Measurements from ENCODE around the gene ITM2B. TPM values are rescaled to one million over a fixed set of nuclear protein-coding genes. Genes with fewer than 3 reads are reported as not detected.

The ITM2B gene
- total RNA-seq, 1 donor from 2014 or later = 358 TPM

DNA sequence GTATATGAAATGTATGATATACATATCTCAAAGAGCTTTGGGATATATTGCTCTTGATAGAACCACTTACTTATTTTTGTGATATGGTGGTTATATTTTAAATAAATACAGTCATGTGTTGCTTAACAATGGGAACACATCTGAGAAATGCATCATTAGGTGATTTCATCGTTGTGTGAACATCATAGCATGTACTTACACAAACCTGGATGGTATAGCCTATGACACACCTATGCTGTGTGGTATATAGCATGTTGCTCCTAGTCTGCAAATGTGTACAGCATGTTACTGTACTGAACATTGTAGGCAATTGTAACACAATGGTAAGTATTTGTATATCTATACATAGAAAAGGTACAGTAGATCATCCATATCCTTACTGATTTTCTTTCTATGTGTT lies 78.2 kb downstream of the ITM2B start:
- FAIRE-seq (no peak), DNase-seq (ENCODE audit: low read depth) (no peak)
- Mint-ChIP-seq H3K4me3 (ENCODE audit: unreplicated experiment) (no peak overlapping the region), H3K4me1 (ENCODE audit: low read depth, unreplicated experiment) (peaks cover 2% of the 10 kb centered on the region), H3K27me3 (ENCODE audit: low read depth, unreplicated experiment) (no peaks in the 10 kb centered on the region), H3K27ac (ENCODE audit: unreplicated experiment) (no peak overlapping the region), H3K36me3 (ENCODE audit: low read depth, unreplicated experiment) (peaks cover 2% of the 10 kb centered on the region), H3K9me3 (ENCODE audit: unreplicated experiment) (no peaks in the 10 kb centered on the region)
- no peak overlapping the region for H2AFZ ChIP-seq (ENCODE audit: low read depth, low read length)
- no peak overlapping the region for H3K9ac ChIP-seq (ENCODE audit: low read length)
- no peaks in the 10 kb centered on the region for H3K27me3 ChIP-seq (ENCODE audit: insufficient read depth, low read length)
- peaks cover 63% of the 10 kb centered on the region for H3K79me2 ChIP-seq (ENCODE audit: insufficient read depth, low read length)
- H3K9me3 ChIP-seq (ENCODE audit: insufficient read depth, low read depth, low read length) = no peaks in the 10 kb centered on the region
- TF ChIP-seq, protein P1, sequence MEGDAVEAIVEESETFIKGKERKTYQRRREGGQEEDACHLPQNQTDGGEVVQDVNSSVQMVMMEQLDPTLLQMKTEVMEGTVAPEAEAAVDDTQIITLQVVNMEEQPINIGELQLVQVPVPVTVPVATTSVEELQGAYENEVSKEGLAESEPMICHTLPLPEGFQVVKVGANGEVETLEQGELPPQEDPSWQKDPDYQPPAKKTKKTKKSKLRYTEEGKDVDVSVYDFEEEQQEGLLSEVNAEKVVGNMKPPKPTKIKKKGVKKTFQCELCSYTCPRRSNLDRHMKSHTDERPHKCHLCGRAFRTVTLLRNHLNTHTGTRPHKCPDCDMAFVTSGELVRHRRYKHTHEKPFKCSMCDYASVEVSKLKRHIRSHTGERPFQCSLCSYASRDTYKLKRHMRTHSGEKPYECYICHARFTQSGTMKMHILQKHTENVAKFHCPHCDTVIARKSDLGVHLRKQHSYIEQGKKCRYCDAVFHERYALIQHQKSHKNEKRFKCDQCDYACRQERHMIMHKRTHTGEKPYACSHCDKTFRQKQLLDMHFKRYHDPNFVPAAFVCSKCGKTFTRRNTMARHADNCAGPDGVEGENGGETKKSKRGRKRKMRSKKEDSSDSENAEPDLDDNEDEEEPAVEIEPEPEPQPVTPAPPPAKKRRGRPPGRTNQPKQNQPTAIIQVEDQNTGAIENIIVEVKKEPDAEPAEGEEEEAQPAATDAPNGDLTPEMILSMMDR (IDR thresholded peaks at IDR 0.05; ENCODE audit: insufficient read depth, low read depth, low read length) = no peak
- TF ChIP-seq EZH2 (IDR thresholded peaks at IDR 0.05; ENCODE audit: insufficient read depth, low read length) = no peak
- H3K36me3 ChIP-seq (ENCODE audit: insufficient read depth, low read length) = no peaks in the 10 kb centered on the region
- H3K4me3 ChIP-seq (ENCODE audit: insufficient read depth, low read depth, low read length) = no peak overlapping the region
- H3K4me2 ChIP-seq (ENCODE audit: low read length) = no peak overlapping the region
- no peak overlapping the region for H3K27ac ChIP-seq (ENCODE audit: low read depth, low read length)
- no peaks in the 10 kb centered on the region for H3K4me1 ChIP-seq (ENCODE audit: insufficient read depth, low read length)
- peaks cover 23% of the 10 kb centered on the region for H4K20me1 ChIP-seq (ENCODE audit: insufficient read depth, low read length)

DNA sequence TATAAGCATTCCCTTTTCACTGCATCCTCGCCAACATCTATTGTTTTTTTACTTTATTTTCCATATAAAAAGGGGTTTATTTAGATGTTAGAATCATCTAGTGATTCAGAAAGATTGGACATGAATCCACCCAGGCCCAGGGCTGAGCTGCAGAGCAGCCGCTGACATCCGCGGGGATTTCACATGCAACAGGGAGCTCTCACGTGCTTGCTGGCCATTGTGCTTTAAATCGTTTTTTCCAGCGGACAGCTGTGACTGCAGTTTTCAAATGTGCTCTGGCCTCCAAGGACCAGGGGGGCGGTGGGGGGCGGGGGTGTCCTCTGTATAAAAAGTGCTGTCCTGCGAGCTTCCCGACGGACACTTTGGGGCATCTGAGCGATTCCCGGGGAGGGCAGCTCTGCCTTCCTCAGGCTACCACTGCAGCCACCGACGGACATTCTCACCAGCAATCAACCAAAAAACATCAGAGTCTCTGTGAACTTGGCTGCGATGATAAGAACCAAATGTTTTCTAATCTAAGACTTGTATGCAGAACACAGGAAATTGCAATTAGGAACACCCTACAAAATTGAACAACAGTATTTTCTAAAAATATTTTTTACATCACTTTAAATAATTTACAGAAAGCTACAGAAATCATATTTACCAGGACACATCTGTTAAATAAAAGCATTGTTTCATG lies 83.1 kb downstream of the ITM2B start:
- peaks cover 38% of the 10 kb centered on the region for H3K79me2 ChIP-seq (ENCODE audit: insufficient read depth, low read length)
- Mint-ChIP-seq H3K27me3 (ENCODE audit: low read depth, unreplicated experiment) (no peaks in the 10 kb centered on the region), H3K9me3 (ENCODE audit: unreplicated experiment) (peaks cover 3% of the 10 kb centered on the region), H3K27ac (ENCODE audit: unreplicated experiment) (no peak overlapping the region), H3K36me3 (ENCODE audit: low read depth, unreplicated experiment) (peaks cover 17% of the 10 kb centered on the region), H3K4me3 (ENCODE audit: unreplicated experiment) (no peak overlapping the region), H3K4me1 (ENCODE audit: low read depth, unreplicated experiment) (peaks cover 2% of the 10 kb centered on the region)
- no peak overlapping the region for H3K27ac ChIP-seq (ENCODE audit: low read depth, low read length)
- no peak overlapping the region for H2AFZ ChIP-seq (ENCODE audit: low read depth, low read length)
- no peak overlapping the region for H3K9ac ChIP-seq (ENCODE audit: low read length)
- no peak for DNase-seq (ENCODE audit: low read depth)
- FAIRE-seq = no peak
- peaks cover 13% of the 10 kb centered on the region for H3K9me3 ChIP-seq (ENCODE audit: insufficient read depth, low read depth, low read length)
- H3K4me1 ChIP-seq (ENCODE audit: insufficient read depth, low read length) = no peaks in the 10 kb centered on the region
- TF ChIP-seq EZH2 (IDR thresholded peaks at IDR 0.05; ENCODE audit: insufficient read depth, low read length) = no peak
- TF ChIP-seq, protein P1 (IDR thresholded peaks at IDR 0.05; ENCODE audit: insufficient read depth, low read depth, low read length) = no peak
- H3K36me3 ChIP-seq (ENCODE audit: insufficient read depth, low read length) = no peaks in the 10 kb centered on the region
- no peak overlapping the region for H3K4me3 ChIP-seq (ENCODE audit: insufficient read depth, low read depth, low read length)
- no peaks in the 10 kb centered on the region for H3K27me3 ChIP-seq (ENCODE audit: insufficient read depth, low read length)
- H3K4me2 ChIP-seq (ENCODE audit: low read length) = no peak overlapping the region
- H4K20me1 ChIP-seq (ENCODE audit: insufficient read depth, low read length) = peaks cover 16% of the 10 kb centered on the region

DNA sequence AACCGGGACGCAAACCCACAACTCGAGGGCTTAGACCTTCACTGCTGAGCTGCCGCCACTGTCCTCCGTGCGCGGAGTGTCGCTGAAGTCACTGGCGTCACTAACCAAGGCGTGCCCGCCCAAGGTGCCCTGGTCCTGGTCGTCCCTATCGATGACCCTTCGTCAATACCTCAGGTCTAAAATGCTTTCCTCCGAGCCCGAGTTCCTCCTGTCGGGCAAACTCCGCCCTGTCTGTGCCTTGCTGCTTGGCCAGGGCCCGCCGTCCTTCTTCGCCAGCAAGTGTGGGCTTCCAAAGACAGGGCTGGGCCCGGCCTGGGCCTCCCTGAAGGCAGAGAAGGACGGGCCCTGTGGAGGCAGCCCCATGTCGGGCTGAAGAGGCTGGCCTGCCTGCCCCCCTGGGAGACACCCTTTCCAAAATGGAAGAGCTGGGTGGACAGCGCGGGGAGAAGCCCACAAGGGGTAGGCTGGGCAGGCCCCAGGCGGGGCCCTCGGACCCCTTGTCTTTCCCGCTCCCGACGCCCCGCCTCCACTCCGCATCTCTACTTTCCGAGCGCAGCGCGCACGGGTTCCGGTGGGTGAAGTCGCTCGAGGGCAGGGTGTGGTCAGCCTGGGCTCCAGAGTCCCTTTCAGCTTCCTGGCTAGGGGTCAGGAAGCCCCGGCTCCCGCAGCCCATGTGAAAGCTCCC lies 84.0 kb downstream of the ITM2B start:
- peaks cover 13% of the 10 kb centered on the region for H3K9me3 ChIP-seq (ENCODE audit: insufficient read depth, low read depth, low read length)
- Mint-ChIP-seq H3K9me3 (ENCODE audit: unreplicated experiment) (peaks cover 3% of the 10 kb centered on the region), H3K4me3 (ENCODE audit: unreplicated experiment) (no peak overlapping the region), H3K27ac (ENCODE audit: unreplicated experiment) (no peak overlapping the region), H3K27me3 (ENCODE audit: low read depth, unreplicated experiment) (no peaks in the 10 kb centered on the region), H3K4me1 (ENCODE audit: low read depth, unreplicated experiment) (peaks cover 2% of the 10 kb centered on the region), H3K36me3 (ENCODE audit: low read depth, unreplicated experiment) (peaks cover 20% of the 10 kb centered on the region)
- no peaks in the 10 kb centered on the region for H3K27me3 ChIP-seq (ENCODE audit: insufficient read depth, low read length)
- H2AFZ ChIP-seq (ENCODE audit: low read depth, low read length) = no peak overlapping the region
- TF ChIP-seq, protein P1 (IDR thresholded peaks at IDR 0.05; ENCODE audit: insufficient read depth, low read depth, low read length) = no peak
- TF ChIP-seq EZH2 (IDR thresholded peaks at IDR 0.05; ENCODE audit: insufficient read depth, low read length) = no peak
- no peak overlapping the region for H3K4me3 ChIP-seq (ENCODE audit: insufficient read depth, low read depth, low read length)
- no peaks in the 10 kb centered on the region for H3K36me3 ChIP-seq (ENCODE audit: insufficient read depth, low read length)
- H3K27ac ChIP-seq (ENCODE audit: low read depth, low read length) = no peak overlapping the region
- no peaks in the 10 kb centered on the region for H3K4me1 ChIP-seq (ENCODE audit: insufficient read depth, low read length)
- H4K20me1 ChIP-seq (ENCODE audit: insufficient read depth, low read length) = peaks cover 16% of the 10 kb centered on the region
- peaks cover 35% of the 10 kb centered on the region for H3K79me2 ChIP-seq (ENCODE audit: insufficient read depth, low read length)
- H3K9ac ChIP-seq (ENCODE audit: low read length) = no peak overlapping the region
- H3K4me2 ChIP-seq (ENCODE audit: low read length) = no peak overlapping the region
- FAIRE-seq (no peak), DNase-seq (ENCODE audit: low read depth) (no peak)

Measured in astrocyte (in vitro differentiated cells and primary cell).